HepG2 (cell line): ENCODE data around the gene FAT1. TPM values are rescaled to one million over a fixed set of nuclear protein-coding genes. Genes with fewer than 3 reads are reported as not detected.
A peak's percentile ranks its signal among the peaks of the same experiment; 100 is the strongest.

Experiments
- ATM ChIP-seq: fragments of 450-650 bp; IDR thresholded peaks from 2 replicates; pipeline ENCODE4 v1.7.1; 2017; ENCODE audit warnings: mild to moderate bottlenecking, borderline replicate concordance
- CBX5 ChIP-seq: sonication (generic); formaldehyde crosslinking; IDR thresholded peaks from 2 replicates; pipeline ENCODE4 v1.4.0; 2020; ENCODE audit warnings: missing genetic modification reagents, borderline replicate concordance
- CC2D1A ChIP-seq: sonication (generic); formaldehyde crosslinking; IDR thresholded peaks from 2 replicates; pipeline ENCODE4 v1.8.1; 2023; ENCODE audit warnings: mild to moderate bottlenecking, missing genetic modification reagents
- DPF2 ChIP-seq: sonication (generic); formaldehyde crosslinking; IDR thresholded peaks from 2 replicates; pipeline ENCODE4 v1.4.0; 2020; ENCODE audit warnings: mild to moderate bottlenecking, low read depth, missing genetic modification reagents, borderline replicate concordance
- ETV5 ChIP-seq: IDR thresholded peaks from 2 replicates; pipeline ENCODE4 v1.6.1; 2018; ENCODE audit warnings: missing biosample characterization, missing genetic modification reagents, inconsistent platforms, borderline replicate concordance
- FOXP4 ChIP-seq: sonication (generic); formaldehyde crosslinking; IDR thresholded peaks from 2 replicates; pipeline ENCODE4 v1.4.0; 2020; ENCODE audit warnings: missing genetic modification reagents
- HMG20B ChIP-seq: conservative IDR thresholded peaks from 2 replicates; pipeline ENCODE4 v1.6.1; 2016; ENCODE audit warnings: missing genetic modification reagents, missing compliant biosample characterization
- HNF4A ChIP-seq: sonication (generic); formaldehyde crosslinking; IDR thresholded peaks from 2 replicates; pipeline ENCODE4 v1.4.0; 2020; ENCODE audit warnings: missing genetic modification reagents
- HNRNPK ChIP-seq: fragments of 200-400 bp; formaldehyde crosslinking; IDR thresholded peaks from 2 replicates; pipeline ENCODE4 v1.6.1; 2018; ENCODE audit warnings: low read length, low read depth, moderate library complexity, mild to moderate bottlenecking; ENCODE audit not compliant: poor library complexity, severe bottlenecking
- NR2C2 ChIP-seq: sonication (generic); formaldehyde crosslinking; IDR thresholded peaks from 2 replicates; pipeline ENCODE4 v1.4.0; 2020; ENCODE audit warnings: missing genetic modification reagents, mild to moderate bottlenecking, moderate library complexity, borderline replicate concordance
- PHF5A ChIP-seq: IDR thresholded peaks from one replicate; pipeline ENCODE4 v1.6.1; 2018; ENCODE audit warnings: low read depth, missing genetic modification reagents; ENCODE audit not compliant: unreplicated experiment
- RFX5 ChIP-seq: IDR thresholded peaks from 2 replicates; pipeline ENCODE4 v1.6.1; 2011; ENCODE audit warnings: low read depth, low read length, improper control_type of control experiment
- TGIF2 ChIP-seq: IDR thresholded peaks from 2 replicates; pipeline ENCODE4 v1.6.1; 2016; ENCODE audit warnings: control low read depth, missing compliant biosample characterization
- YEATS2 ChIP-seq: sonication (generic); formaldehyde crosslinking; IDR thresholded peaks from 2 replicates; pipeline ENCODE4 v1.4.0; 2020; ENCODE audit warnings: missing genetic modification reagents, borderline replicate concordance
- ZBTB1 ChIP-seq: sonication (generic); formaldehyde crosslinking; IDR thresholded peaks from 2 replicates; pipeline ENCODE4 v1.4.0; 2020; ENCODE audit warnings: missing genetic modification reagents, borderline replicate concordance
- ZFYVE20 ChIP-seq: sonication (generic); formaldehyde crosslinking; IDR thresholded peaks from 2 replicates; pipeline ENCODE4 v1.8.0; 2023; ENCODE audit warnings: low read depth, mild to moderate bottlenecking, moderate library complexity, missing genetic modification reagents, borderline replicate concordance
- ZKSCAN8 ChIP-seq: IDR thresholded peaks from 2 replicates; pipeline ENCODE4 v1.6.1; 2016; ENCODE audit warnings: borderline replicate concordance, missing genetic modification reagents, missing compliant biosample characterization
- ZNF235 ChIP-seq: sonication (generic); formaldehyde crosslinking; IDR thresholded peaks from 2 replicates; pipeline ENCODE4 v1.8.1; 2023; ENCODE audit warnings: mild to moderate bottlenecking, missing genetic modification reagents, borderline replicate concordance
- ZNF260 ChIP-seq: sonication (generic); formaldehyde crosslinking; IDR thresholded peaks from 2 replicates; pipeline ENCODE4 v1.4.0; 2020; ENCODE audit warnings: missing genetic modification reagents, low read depth, mild to moderate bottlenecking, borderline replicate concordance
- ZNF263 ChIP-seq: sonication (generic); formaldehyde crosslinking; IDR thresholded peaks from 2 replicates; pipeline ENCODE4 v1.4.0; 2020; ENCODE audit warnings: missing genetic modification reagents
- ZNF264 ChIP-seq: sonication (generic); formaldehyde crosslinking; IDR thresholded peaks from 2 replicates; pipeline ENCODE4 v1.4.0; 2020; ENCODE audit warnings: missing genetic modification reagents
- ZNF275 ChIP-seq: sonication (generic); formaldehyde crosslinking; IDR thresholded peaks from 2 replicates; pipeline ENCODE4 v1.8.0; 2022; ENCODE audit warnings: missing genetic modification reagents, mild to moderate bottlenecking, inconsistent platforms, borderline replicate concordance
- ZNF33B ChIP-seq: sonication (generic); formaldehyde crosslinking; IDR thresholded peaks from 2 replicates; pipeline ENCODE4 v1.5.1; 2020; ENCODE audit warnings: mild to moderate bottlenecking, missing genetic modification reagents
- ZNF430 ChIP-seq: sonication (generic); formaldehyde crosslinking; IDR thresholded peaks from 2 replicates; pipeline ENCODE4 v1.9.0; 2021; ENCODE audit warnings: mild to moderate bottlenecking, missing genetic modification reagents
- ZNF530 ChIP-seq: sonication (generic); formaldehyde crosslinking; IDR thresholded peaks from 2 replicates; pipeline ENCODE4 v1.5.0; 2020; ENCODE audit warnings: low read depth, mild to moderate bottlenecking, missing genetic modification reagents
- ZNF619 ChIP-seq: sonication (generic); formaldehyde crosslinking; IDR thresholded peaks from 2 replicates; pipeline ENCODE4 v1.4.0; 2020; ENCODE audit warnings: mild to moderate bottlenecking, missing genetic modification reagents
- ZNF644 ChIP-seq: IDR thresholded peaks from 2 replicates; pipeline ENCODE4 v1.6.1; 2016; ENCODE audit warnings: low read depth
- ZNF674 ChIP-seq: sonication (generic); formaldehyde crosslinking; IDR thresholded peaks from 2 replicates; pipeline ENCODE4 v1.5.0; 2020; ENCODE audit warnings: low read depth, mild to moderate bottlenecking, missing genetic modification reagents
- polyA plus RNA-seq, 8 experiments: library from polyadenylated mRNA; depleted of rRNA in 3 of 8; stranded (reverse) in 7 of 8; unstranded in 1 of 8; fragments of >200 nt; fragmentation: Illumina TruSeq in 4 of 8; extraction: Trizol in 4 of 8; gene quantifications; 2 replicates each; pipeline versions ENCODE4 v1.2.1 to v1.2.3, GENCODE V29; 2011 to 2016; ENCODE audit warnings: low read depth in 4 of 8, missing spikeins in 1 of 8, mixed read lengths in 1 of 8; ENCODE audit not compliant: insufficient read depth in 1 of 8
- total RNA-seq, 5 experiments: library from RNA; depleted of rRNA; stranded (reverse); fragments of >200 nt; fragmentation: Illumina TruSeq; extraction: Trizol; gene quantifications; 2 replicates each; pipeline ENCODE4 v1.2.3, GENCODE V29; 2016; ENCODE audit warnings: low read depth in 1 of 5

The FAT1 gene
- total and polyA plus RNA-seq, 2 of the 13 experiments (the other 11 are each of a cell fraction or from before 2014, with no cell fraction given), result 185 to 216 TPM

- TF ChIP-seq ZFYVE20 (CRISPR knock-in tag), result no peak
- TF ChIP-seq PHF5A, result peak; percentile 40
- TF ChIP-seq DPF2 (CRISPR knock-in tag), result peak; percentile 16; the same call in 1 of the 2 replicates
- peak; percentile 51; the same call in 1 of the 2 replicates for TF ChIP-seq YEATS2 (CRISPR knock-in tag)
- no peak for TF ChIP-seq ZBTB1
- TF ChIP-seq ZNF264 (CRISPR knock-in tag), result peak; percentile 84
- TF ChIP-seq NR2C2 (CRISPR knock-in tag), result peak; percentile 90
- peak; percentile 89; the same call in 1 of the 2 replicates for TF ChIP-seq ZNF644 (CRISPR knock-in tag)
- TF ChIP-seq HNRNPK, result no peak
- TF ChIP-seq ATM, result no peak
- TF ChIP-seq ZNF235 (CRISPR knock-in tag), result no peak
- TF ChIP-seq RFX5, result peak; percentile 38; the same call in 1 of the 2 replicates
- TF ChIP-seq CBX5 (CRISPR knock-in tag), result peak; percentile 58; the same call in 1 of the 2 replicates
- peak; percentile 36; the same call in 1 of the 2 replicates for TF ChIP-seq ZKSCAN8 (CRISPR knock-in tag)
- TF ChIP-seq ZNF33B (CRISPR knock-in tag), result no peak
- 0 out of 2 replicates have a peak, but pooled peaks have one; percentile 57 for TF ChIP-seq ZNF430
- no peak for TF ChIP-seq ZNF260 (CRISPR knock-in tag)
- no peak for TF ChIP-seq ZNF674 (CRISPR knock-in tag)
- peak; percentile 84 for TF ChIP-seq FOXP4 (CRISPR knock-in tag)
- peak; percentile 85 for TF ChIP-seq ETV5
- TF ChIP-seq CC2D1A (CRISPR knock-in tag), result no peak
- TF ChIP-seq HNF4A (CRISPR knock-in tag), result peak; percentile 95
- peak; percentile 83 for TF ChIP-seq HMG20B
- peak; percentile 42; the same call in 1 of the 2 replicates for TF ChIP-seq TGIF2 (CRISPR knock-in tag)
- TF ChIP-seq ZNF619 (CRISPR knock-in tag), result no peak
- no peak for TF ChIP-seq ZNF530
- TF ChIP-seq ZNF263 (CRISPR knock-in tag), result no peak; the same call in 1 of the 2 replicates
- no peak; the same call in 1 of the 2 replicates for TF ChIP-seq ZNF275
These were observed 42.3 kb upstream of the FAT1 start (continued) for GRCh38 chr4:186765673-186766546.
